Endothelial cell of umbilical vein (primary cell): ENCODE results near the gene CEP152.

ENCODE experiments used
- CTCF ChIP-seq, 2 donors: IDR thresholded peaks; 1 replicate in 1 of 2; 2 replicates in 1 of 2; pipeline ENCODE4 v1.5.1; 2011; ENCODE audit warnings: low read length in 2 of 2, mild to moderate bottlenecking in 2 of 2, moderate library complexity in 2 of 2, control low read depth in 1 of 2, inconsistent platforms in 1 of 2, low read depth in 1 of 2; ENCODE audit not compliant: insufficient read depth in 1 of 2; ENCODE audit errors: extremely low read depth in 1 of 2
- EZH2 ChIP-seq: IDR thresholded peaks from 2 replicates; pipeline ENCODE4 v1.6.1; 2012; ENCODE audit warnings: borderline replicate concordance, low read depth, mild to moderate bottlenecking, moderate library complexity, low read length, inconsistent platforms; ENCODE audit not compliant: severe bottlenecking
- GATA2 ChIP-seq: IDR thresholded peaks from 2 replicates; pipeline ENCODE4 v1.7.0; 2011; ENCODE audit warnings: low read depth, mild to moderate bottlenecking, moderate library complexity, mixed read lengths, low read length; ENCODE audit not compliant: insufficient read length, insufficient read depth
- MAX ChIP-seq: IDR thresholded peaks from 2 replicates; pipeline ENCODE4 v1.6.1; 2011; ENCODE audit not compliant: insufficient read depth, insufficient read length
- POLR2AphosphoS5 ChIP-seq: IDR thresholded peaks from 2 replicates; pipeline ENCODE4 v1.6.1; 2012; ENCODE audit warnings: low read depth, mild to moderate bottlenecking, control low read depth, low read length, moderate library complexity; ENCODE audit not compliant: insufficient read depth

- TF ChIP-seq EZH2 (no peak), POLR2AphosphoS5 (no peak), MAX (no peak), CTCF (IDR thresholded peaks at IDR 0.05; ENCODE audit: extremely low read depth in 1 of 2, insufficient read depth in 1 of 2, low read depth in 1 of 2, low read length in 2 of 2) (no peak), GATA2 (no peak)
These were observed 114.9 kb downstream of the CEP152 start for GRCh38 chr15:48695827-48696573.
